Suprapubic skin (tissue), 3 donors: ENCODE measurements around the gene RIMKLA.

Experiments used
- EP300 ChIP-seq: sonication (generic); formaldehyde crosslinking; IDR thresholded peaks from one replicate; pipeline ENCODE4 v1.6.1; 2017; ENCODE audit warnings: antibody characterized with exemption
- POLR2A ChIP-seq, 2 donors: fragments of 450-650 bp; IDR thresholded peaks; one replicate each; pipeline ENCODE4 v1.6.1; 2017; ENCODE audit warnings: antibody characterized with exemption in 2 of 2, mild to moderate bottlenecking in 2 of 2, moderate library complexity in 2 of 2
- TF ChIP-seq, protein P1 (sequence below), 2 donors: fragments of 200-600 bp in 1 of 2; fragments of 450-650 bp in 1 of 2; sonication (generic) in 1 of 2; IDR thresholded peaks; one replicate each; pipeline ENCODE4 v1.5.1; 2016 to 2019; ENCODE audit warnings: antibody characterized with exemption in 2 of 2, mild to moderate bottlenecking in 1 of 2, moderate library complexity in 1 of 2

- TF ChIP-seq, protein P1, sequence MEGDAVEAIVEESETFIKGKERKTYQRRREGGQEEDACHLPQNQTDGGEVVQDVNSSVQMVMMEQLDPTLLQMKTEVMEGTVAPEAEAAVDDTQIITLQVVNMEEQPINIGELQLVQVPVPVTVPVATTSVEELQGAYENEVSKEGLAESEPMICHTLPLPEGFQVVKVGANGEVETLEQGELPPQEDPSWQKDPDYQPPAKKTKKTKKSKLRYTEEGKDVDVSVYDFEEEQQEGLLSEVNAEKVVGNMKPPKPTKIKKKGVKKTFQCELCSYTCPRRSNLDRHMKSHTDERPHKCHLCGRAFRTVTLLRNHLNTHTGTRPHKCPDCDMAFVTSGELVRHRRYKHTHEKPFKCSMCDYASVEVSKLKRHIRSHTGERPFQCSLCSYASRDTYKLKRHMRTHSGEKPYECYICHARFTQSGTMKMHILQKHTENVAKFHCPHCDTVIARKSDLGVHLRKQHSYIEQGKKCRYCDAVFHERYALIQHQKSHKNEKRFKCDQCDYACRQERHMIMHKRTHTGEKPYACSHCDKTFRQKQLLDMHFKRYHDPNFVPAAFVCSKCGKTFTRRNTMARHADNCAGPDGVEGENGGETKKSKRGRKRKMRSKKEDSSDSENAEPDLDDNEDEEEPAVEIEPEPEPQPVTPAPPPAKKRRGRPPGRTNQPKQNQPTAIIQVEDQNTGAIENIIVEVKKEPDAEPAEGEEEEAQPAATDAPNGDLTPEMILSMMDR (IDR thresholded peaks at IDR 0.05), result no peak
- TF ChIP-seq EP300 (no peak), POLR2A (IDR thresholded peaks at IDR 0.05) (no peak)
These were observed 23.3 kb downstream of the RIMKLA start for GRCh38 chr1:42403880-42404400.
